Endothelial cell of umbilical vein (primary cell): ENCODE data around the gene CTBS. TPM values are rescaled to one million over a fixed set of nuclear protein-coding genes. Genes with fewer than 3 reads are reported as not detected.
A peak's percentile ranks its signal among the peaks of the same experiment; 100 is the strongest.

Experiments used
- BruUV-seq: library from RNA; stranded (reverse); fragments of 400-500 nt; replicated peaks from 2 replicates; lab custom pipeline; 2021; lab: Mats Ljungman, UMichigan
- CTCF ChIA-PET: fragments of 300-600, 350-600 bp; sonication (Branson Sonifier 250); formaldehyde crosslinking; loops from one replicate; lab custom pipeline; 2021; ENCODE audit warnings: antibody characterized with exemption, inconsistent platforms; lab: Charles Lee
- POLR2A ChIA-PET: fragments of 300-600, 350-600 bp; sonication (Branson Sonifier 250); formaldehyde crosslinking; loops from one replicate; lab custom pipeline; 2021; ENCODE audit warnings: antibody characterized with exemption, inconsistent platforms; lab: Charles Lee
- DNase-seq: peaks from one replicate; pipeline ENCODE4 v3.0.0-alpha.2; 2011; ENCODE audit warnings: low read depth, low spot score
- FAIRE-seq: peaks from 2 replicates; lab custom pipeline; 2011; peaks lifted over from hg19 to GRCh38; lab: Jason Lieb, UNC
- H2AFZ ChIP-seq: 2 replicates; pipeline ENCODE4 v1.6.0; 2012; ENCODE audit warnings: low read depth, low read length, control low read depth, inconsistent platforms
- H3K27ac ChIP-seq: 2 replicates; pipeline ENCODE4 v1.5.1; 2011; ENCODE audit warnings: low read depth, mild to moderate bottlenecking, control low read depth, low read length, moderate library complexity; ENCODE audit not compliant: insufficient read depth
- H3K27me3 ChIP-seq, 2 experiments: 2 replicates each; pipeline versions ENCODE4 v1.6.0 to v1.6.1; 2011; ENCODE audit warnings: low read length in 2 of 2, mixed read lengths in 1 of 2; ENCODE audit not compliant: control insufficient read depth in 2 of 2, insufficient read depth in 2 of 2
- H3K36me3 ChIP-seq, 2 experiments: 2 replicates in 1 of 2; 3 replicates in 1 of 2; pipeline ENCODE4 v1.5.1; 2011; ENCODE audit warnings: low read length in 2 of 2, mild to moderate bottlenecking in 1 of 2, moderate library complexity in 1 of 2; ENCODE audit not compliant: control insufficient read depth in 2 of 2, insufficient read depth in 2 of 2; ENCODE audit errors: extremely low read depth in 1 of 2
- H3K4me1 ChIP-seq: 3 replicates; pipeline ENCODE4 v1.5.1; 2011; ENCODE audit warnings: mild to moderate bottlenecking, low read length; ENCODE audit not compliant: control insufficient read depth, insufficient read depth; ENCODE audit errors: extremely low read depth
- H3K4me2 ChIP-seq: 2 replicates; pipeline ENCODE4 v1.6.1; 2011; ENCODE audit warnings: low read length, control low read depth, mixed read lengths; ENCODE audit not compliant: insufficient read depth
- H3K4me3 ChIP-seq, 3 experiments: fragments of 200-600 bp in 1 of 3; sonication (generic), shearing (Covaris generic) in 1 of 3; replicated peaks in 1 of 3; 2 replicates each; pipeline ENCODE4 v1.5.1; 2011 to 2016; ENCODE audit warnings: control low read depth in 3 of 3, low read length in 3 of 3, mild to moderate bottlenecking in 2 of 3, inconsistent platforms in 1 of 3, low read depth in 1 of 3, moderate library complexity in 1 of 3; ENCODE audit not compliant: insufficient read depth in 1 of 3
- H3K79me2 ChIP-seq: 2 replicates; pipeline ENCODE4 v1.6.0; 2012; ENCODE audit warnings: low read length, inconsistent platforms; ENCODE audit not compliant: control insufficient read depth, insufficient read depth
- H3K9ac ChIP-seq: replicated peaks from 2 replicates; pipeline ENCODE3; 2011; ENCODE audit warnings: low read length, control low read depth; ENCODE audit not compliant: insufficient read depth; ENCODE audit errors: extremely low read depth
- H3K9me1 ChIP-seq: replicated peaks from 3 replicates; pipeline ENCODE4 v1.6.0; 2011; ENCODE audit warnings: mild to moderate bottlenecking, low read length; ENCODE audit not compliant: control insufficient read depth, insufficient read depth; ENCODE audit errors: extremely low read depth
- H3K9me3 ChIP-seq: replicated peaks from 2 replicates; pipeline ENCODE4 v1.5.1; 2012; ENCODE audit warnings: low read length, inconsistent platforms; ENCODE audit not compliant: control insufficient read depth, insufficient read depth
- H4K20me1 ChIP-seq: replicated peaks from 2 replicates; pipeline ENCODE3; 2011; ENCODE audit warnings: mild to moderate bottlenecking, low read length; ENCODE audit not compliant: control insufficient read depth, insufficient read depth; ENCODE audit errors: extremely low read depth
- EZH2 ChIP-seq: IDR thresholded peaks from 2 replicates; pipeline ENCODE4 v1.6.1; 2012; ENCODE audit warnings: borderline replicate concordance, low read depth, mild to moderate bottlenecking, moderate library complexity, low read length, inconsistent platforms; ENCODE audit not compliant: severe bottlenecking
- FOS ChIP-seq: IDR thresholded peaks from 2 replicates; pipeline ENCODE4 v1.6.1; 2011; ENCODE audit warnings: mild to moderate bottlenecking, low read length, moderate library complexity, borderline replicate concordance; ENCODE audit not compliant: insufficient read depth
- GATA2 ChIP-seq: IDR thresholded peaks from 2 replicates; pipeline ENCODE4 v1.7.0; 2011; ENCODE audit warnings: low read depth, mild to moderate bottlenecking, moderate library complexity, mixed read lengths, low read length; ENCODE audit not compliant: insufficient read length, insufficient read depth
- JUN ChIP-seq: IDR thresholded peaks from 2 replicates; pipeline ENCODE4 v1.6.1; 2011; ENCODE audit warnings: borderline replicate concordance, low read depth; ENCODE audit not compliant: insufficient read length, insufficient read depth
- POLR2A ChIP-seq: IDR thresholded peaks from 2 replicates; pipeline ENCODE4 v1.6.1; 2012; ENCODE audit warnings: low read depth, mild to moderate bottlenecking, control low read depth, low read length
- dilution Hi-C: fragments of 300-500 bp; cut with MboI; formaldehyde crosslinking; loops from one replicate; pipeline ENCODE4 v1.15.0; 2019; ENCODE audit warnings: low sequenced_read_pairs; ENCODE audit not compliant: extremely low pct_ligation_motif_present
- intact Hi-C: fragments of 100-400 bp; cut with micrococcal nuclease; formaldehyde crosslinking; loops from one replicate; pipeline ENCODE4 v1.10.0; 2022
- polyA plus RNA-seq, 4 experiments: library from polyadenylated mRNA; depleted of rRNA in 3 of 4; stranded (reverse) in 3 of 4; unstranded in 1 of 4; fragments of >200 nt; gene quantifications; 2 replicates each; pipeline versions ENCODE4 v1.2.1 to v1.2.3, GENCODE V29; 2011 to 2012; ENCODE audit warnings: missing spikeins in 1 of 4
- total RNA-seq: library from RNA; stranded (reverse); gene quantifications from 2 replicates; pipeline ENCODE4 v1.2.3, GENCODE V29; 2021
- TF ChIP-seq, protein P1 (sequence below), 2 donors: IDR thresholded peaks; 1 replicate in 1 of 2; 2 replicates in 1 of 2; pipeline ENCODE4 v1.5.1; 2011; ENCODE audit warnings: low read length in 2 of 2, mild to moderate bottlenecking in 2 of 2, moderate library complexity in 2 of 2, control low read depth in 1 of 2, inconsistent platforms in 1 of 2, low read depth in 1 of 2; ENCODE audit not compliant: insufficient read depth in 1 of 2; ENCODE audit errors: extremely low read depth in 1 of 2
- TF ChIP-seq, protein P2 (sequence below): IDR thresholded peaks from 2 replicates; pipeline ENCODE4 v1.6.1; 2011; ENCODE audit not compliant: insufficient read depth, insufficient read length

The CTBS gene
- total and polyA plus RNA-seq, 2 donors (not counting 3 experiments of a cell fraction or from before 2014, with no cell fraction given): 11.4 to 14.3 TPM

DNA sequence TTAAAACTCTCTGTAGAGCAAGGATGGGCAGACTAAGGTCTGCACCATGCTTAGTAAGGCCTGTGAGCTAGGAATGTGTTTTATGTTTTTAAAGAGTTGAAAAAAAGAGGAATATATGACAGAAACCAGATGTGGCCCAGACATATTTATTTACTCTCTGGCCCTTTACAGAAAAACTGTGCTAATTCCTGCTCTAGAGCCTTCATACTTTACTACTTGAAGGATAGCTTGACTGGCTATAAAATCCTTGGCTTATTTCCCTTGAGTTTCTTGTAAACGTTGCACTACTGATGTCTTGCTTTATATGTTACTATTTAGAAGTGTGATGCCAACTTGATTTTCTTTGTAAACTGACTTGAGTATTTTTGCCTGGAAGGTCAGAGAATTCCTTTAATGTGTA, 33.5 kb downstream of the CTBS start:
- no TSS peak for BruUV-seq
- POLR2A ChIA-PET: no interaction called here
- H3K4me2 ChIP-seq: no peak overlapping the region
- CTCF ChIA-PET: no interaction called here
- H4K20me1 ChIP-seq: no peaks in the 10 kb centered on the region
- no peaks in the 10 kb centered on the region for H3K9me3 ChIP-seq
- dilution Hi-C loops: no loop called here
- H3K27ac ChIP-seq: no peak overlapping the region
- H3K9me1 ChIP-seq: no peaks in the 10 kb centered on the region
- H3K9ac ChIP-seq: no peak overlapping the region
- H3K36me3 ChIP-seq: no peaks in the 10 kb centered on the region
- H2AFZ ChIP-seq: no peak overlapping the region
- no peaks in the 10 kb centered on the region for H3K79me2 ChIP-seq
- intact Hi-C loops: loop anchor here (2.0 kb wide), 1 partner anchor 98 kb away; no protein-coding TSS in a partner anchor
- no peaks in the 10 kb centered on the region for H3K27me3 ChIP-seq
- TF ChIP-seq, protein P1, sequence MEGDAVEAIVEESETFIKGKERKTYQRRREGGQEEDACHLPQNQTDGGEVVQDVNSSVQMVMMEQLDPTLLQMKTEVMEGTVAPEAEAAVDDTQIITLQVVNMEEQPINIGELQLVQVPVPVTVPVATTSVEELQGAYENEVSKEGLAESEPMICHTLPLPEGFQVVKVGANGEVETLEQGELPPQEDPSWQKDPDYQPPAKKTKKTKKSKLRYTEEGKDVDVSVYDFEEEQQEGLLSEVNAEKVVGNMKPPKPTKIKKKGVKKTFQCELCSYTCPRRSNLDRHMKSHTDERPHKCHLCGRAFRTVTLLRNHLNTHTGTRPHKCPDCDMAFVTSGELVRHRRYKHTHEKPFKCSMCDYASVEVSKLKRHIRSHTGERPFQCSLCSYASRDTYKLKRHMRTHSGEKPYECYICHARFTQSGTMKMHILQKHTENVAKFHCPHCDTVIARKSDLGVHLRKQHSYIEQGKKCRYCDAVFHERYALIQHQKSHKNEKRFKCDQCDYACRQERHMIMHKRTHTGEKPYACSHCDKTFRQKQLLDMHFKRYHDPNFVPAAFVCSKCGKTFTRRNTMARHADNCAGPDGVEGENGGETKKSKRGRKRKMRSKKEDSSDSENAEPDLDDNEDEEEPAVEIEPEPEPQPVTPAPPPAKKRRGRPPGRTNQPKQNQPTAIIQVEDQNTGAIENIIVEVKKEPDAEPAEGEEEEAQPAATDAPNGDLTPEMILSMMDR (IDR thresholded peaks at IDR 0.05; ENCODE audit: extremely low read depth in 1 of 2, insufficient read depth in 1 of 2, low read depth in 1 of 2, low read length in 2 of 2): no peak
- TF ChIP-seq FOS (no peak), GATA2 (no peak)
- DNase-seq (no peak), FAIRE-seq (no peak)
- no peak overlapping the region for H3K4me3 ChIP-seq
- H3K4me1 ChIP-seq: no peaks in the 10 kb centered on the region

DNA sequence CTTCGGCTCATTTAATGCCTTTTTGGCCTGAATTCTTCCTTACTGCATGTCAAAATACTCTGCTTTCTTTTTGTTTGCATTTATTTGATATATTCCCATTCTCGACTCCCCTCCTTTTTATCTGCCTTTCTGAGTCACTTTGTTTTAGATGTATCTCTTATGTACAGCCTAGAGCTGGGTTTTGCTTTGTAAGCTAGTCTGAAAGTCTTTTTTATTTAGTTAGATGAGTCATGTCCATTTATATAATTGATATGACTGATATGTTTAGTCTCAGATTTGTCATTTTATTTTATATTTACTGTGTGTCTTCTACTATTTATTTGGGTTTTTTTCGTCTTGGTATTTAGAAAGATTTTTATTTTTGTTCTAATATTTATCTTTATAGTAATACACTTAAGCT, 34.3 kb downstream of the CTBS start:
- no peak overlapping the region for H3K9ac ChIP-seq
- FAIRE-seq (no peak), DNase-seq (no peak)
- H3K4me3 ChIP-seq: no peak overlapping the region
- no peak overlapping the region for H2AFZ ChIP-seq
- no peaks in the 10 kb centered on the region for H3K9me1 ChIP-seq
- no peaks in the 10 kb centered on the region for H4K20me1 ChIP-seq
- ChIA-PET POLR2A (no interaction called here), CTCF (no interaction called here)
- no TSS peak for BruUV-seq
- no peaks in the 10 kb centered on the region for H3K36me3 ChIP-seq
- no peak overlapping the region for H3K4me2 ChIP-seq
- H3K4me1 ChIP-seq: no peaks in the 10 kb centered on the region
- no peaks in the 10 kb centered on the region for H3K27me3 ChIP-seq
- no peak overlapping the region for H3K27ac ChIP-seq
- peak; percentile 39 for TF ChIP-seq FOS
- TF ChIP-seq EZH2: no peak
- no peak for TF ChIP-seq JUN
- TF ChIP-seq, protein P2, sequence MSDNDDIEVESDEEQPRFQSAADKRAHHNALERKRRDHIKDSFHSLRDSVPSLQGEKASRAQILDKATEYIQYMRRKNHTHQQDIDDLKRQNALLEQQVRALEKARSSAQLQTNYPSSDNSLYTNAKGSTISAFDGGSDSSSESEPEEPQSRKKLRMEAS: no peak
- TF ChIP-seq POLR2A: no peak
- TF ChIP-seq GATA2: no peak
- intact Hi-C loops: loop anchor here (2.0 kb wide), 1 partner anchor 97 kb away; no protein-coding TSS in a partner anchor
- dilution Hi-C loops: no loop called here
- no peaks in the 10 kb centered on the region for H3K79me2 ChIP-seq
- H3K9me3 ChIP-seq: no peaks in the 10 kb centered on the region
